GM21576 (cell line): ENCODE results near the gene NRBP1.

Experiments
- ATAC-seq: cut with Tn5 transposase; IDR thresholded peaks from one replicate; pipeline ENCODE4 v1.9.1; 2021; ENCODE audit warnings: mild to moderate bottlenecking, moderate library complexity; ENCODE audit not compliant: unreplicated experiment

The NRBP1 gene

GRCh38 chr2:27489498-27490397 is 61.3 kb downstream of the NRBP1 start, which contains the start of gene IFT172:
TSS of gene IFT172 (minus strand) at chr2:27489743. CDS start at chr2:27489653, 90 bp downstream.
- ATAC-seq, result peak; percentile 94
